Activated T-helper 1 cell treated with anti-CD3 and anti-CD28 coated beads, Interleukin-12 subunit alpha, Interleukin-12 subunit beta, Interleukin-2, Interleukin-4 antibody, amounts not matched to agents 30 ng/mL and 10 ng/mL and 1 ng/mL, durations not matched to agents 14 hours and 24 hours and 36 hours (primary cell): ENCODE results near the gene FAM163B. TPM values are rescaled to one million over a fixed set of nuclear protein-coding genes. Genes with fewer than 3 reads are reported as not detected.

Experiments
- DNase-seq: peaks from one replicate; pipeline ENCODE4 v3.0.0; 2021; ENCODE audit warnings: low spot score
- H3K27ac Mint-ChIP-seq: one replicate; pipeline ENCODE4 v1.8.0; 2021; ENCODE audit warnings: mild to moderate bottlenecking, mixed read lengths
- H3K27me3 Mint-ChIP-seq: one replicate; pipeline ENCODE4 v1.8.0; 2022; ENCODE audit warnings: mild to moderate bottlenecking, moderate library complexity, mixed read lengths; ENCODE audit not compliant: insufficient read depth
- H3K36me3 Mint-ChIP-seq: one replicate; pipeline ENCODE4 v1.8.0; 2021; ENCODE audit warnings: low read depth, mixed read lengths
- H3K4me1 Mint-ChIP-seq: one replicate; pipeline ENCODE4 v1.8.0; 2021; ENCODE audit warnings: low read depth, mixed read lengths
- H3K4me3 Mint-ChIP-seq: one replicate; pipeline ENCODE4 v1.8.0; 2021; ENCODE audit warnings: mild to moderate bottlenecking, moderate library complexity, mixed read lengths
- H3K9me3 Mint-ChIP-seq: one replicate; pipeline ENCODE4 v1.8.0; 2021; ENCODE audit warnings: mixed read lengths
- intact Hi-C: fragments of 100-400 bp; cut with micrococcal nuclease; formaldehyde crosslinking; loops from one replicate; pipeline ENCODE4 v1.15.1; 2024
- total RNA-seq: library from RNA; stranded (reverse); gene quantifications from 2 replicates; pipeline ENCODE4 v1.2.3, GENCODE V29; 2022

Gene FAM163B
- total RNA-seq, 1 donor from 2014 or later, result not detected

DNA sequence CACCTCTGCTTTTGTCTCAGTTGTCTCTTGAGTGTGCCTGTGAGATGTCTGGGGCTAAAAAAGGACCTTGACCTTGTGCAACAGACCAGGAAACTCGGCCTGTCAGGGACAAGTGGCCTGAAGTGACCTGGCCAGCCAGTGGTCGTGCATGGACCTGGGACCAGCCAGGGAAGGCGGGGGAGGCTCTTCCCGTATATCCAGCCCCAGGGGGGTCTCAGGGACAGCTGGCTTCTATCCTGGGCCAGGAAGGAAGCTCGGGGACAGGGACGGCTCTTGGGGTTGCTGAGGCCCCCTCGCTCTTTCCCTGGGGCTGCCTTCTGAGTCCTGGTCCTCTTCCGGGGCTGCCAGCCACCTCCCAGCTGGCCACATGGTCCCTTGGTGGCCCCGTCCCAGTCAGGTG is 77.9 kb downstream of the FAM163B start:
- no peak for DNase-seq
- intact Hi-C loops, result no loop called here
- H3K4me1 Mint-ChIP-seq, result no peaks in the 10 kb centered on the region
- H3K27ac Mint-ChIP-seq, result no peak overlapping the region
- H3K36me3 Mint-ChIP-seq, result no peaks in the 10 kb centered on the region
- no peaks in the 10 kb centered on the region for H3K9me3 Mint-ChIP-seq
- no peak overlapping the region for H3K4me3 Mint-ChIP-seq
- peaks cover 11% of the 10 kb centered on the region for H3K27me3 Mint-ChIP-seq

GRCh38 chr9:133529874-133530273 is 79.3 kb downstream of the FAM163B start:
- Mint-ChIP-seq H3K27ac (no peak overlapping the region), H3K27me3 (peaks cover 8% of the 10 kb centered on the region), H3K4me1 (no peaks in the 10 kb centered on the region), H3K9me3 (no peaks in the 10 kb centered on the region), H3K36me3 (no peaks in the 10 kb centered on the region), H3K4me3 (no peak overlapping the region)
- no peak for DNase-seq
- intact Hi-C loops, result no loop called here

- H3K9me3 Mint-ChIP-seq, result no peaks in the 10 kb centered on the region
- intact Hi-C loops, result no loop called here
- H3K4me1 Mint-ChIP-seq, result no peaks in the 10 kb centered on the region
Measured at GRCh38 chr9:133529457-133529856, 79.7 kb downstream of the FAM163B start.

GRCh38 chr9:133528876-133529241 is 80.3 kb downstream of the FAM163B start:
- Mint-ChIP-seq H3K36me3 (no peaks in the 10 kb centered on the region), H3K4me3 (no peak overlapping the region), H3K27ac (no peak overlapping the region), H3K9me3 (no peaks in the 10 kb centered on the region), H3K27me3 (peaks cover 8% of the 10 kb centered on the region), H3K4me1 (no peaks in the 10 kb centered on the region)
- intact Hi-C loops, result no loop called here
- DNase-seq, result no peak

More at GRCh38 chr9:133529457-133529856, 79.7 kb downstream of the FAM163B start:
- DNase-seq, result no peak
- Mint-ChIP-seq H3K27ac (no peak overlapping the region), H3K36me3 (no peaks in the 10 kb centered on the region), H3K27me3 (peaks cover 8% of the 10 kb centered on the region), H3K4me3 (no peak overlapping the region)

DNA sequence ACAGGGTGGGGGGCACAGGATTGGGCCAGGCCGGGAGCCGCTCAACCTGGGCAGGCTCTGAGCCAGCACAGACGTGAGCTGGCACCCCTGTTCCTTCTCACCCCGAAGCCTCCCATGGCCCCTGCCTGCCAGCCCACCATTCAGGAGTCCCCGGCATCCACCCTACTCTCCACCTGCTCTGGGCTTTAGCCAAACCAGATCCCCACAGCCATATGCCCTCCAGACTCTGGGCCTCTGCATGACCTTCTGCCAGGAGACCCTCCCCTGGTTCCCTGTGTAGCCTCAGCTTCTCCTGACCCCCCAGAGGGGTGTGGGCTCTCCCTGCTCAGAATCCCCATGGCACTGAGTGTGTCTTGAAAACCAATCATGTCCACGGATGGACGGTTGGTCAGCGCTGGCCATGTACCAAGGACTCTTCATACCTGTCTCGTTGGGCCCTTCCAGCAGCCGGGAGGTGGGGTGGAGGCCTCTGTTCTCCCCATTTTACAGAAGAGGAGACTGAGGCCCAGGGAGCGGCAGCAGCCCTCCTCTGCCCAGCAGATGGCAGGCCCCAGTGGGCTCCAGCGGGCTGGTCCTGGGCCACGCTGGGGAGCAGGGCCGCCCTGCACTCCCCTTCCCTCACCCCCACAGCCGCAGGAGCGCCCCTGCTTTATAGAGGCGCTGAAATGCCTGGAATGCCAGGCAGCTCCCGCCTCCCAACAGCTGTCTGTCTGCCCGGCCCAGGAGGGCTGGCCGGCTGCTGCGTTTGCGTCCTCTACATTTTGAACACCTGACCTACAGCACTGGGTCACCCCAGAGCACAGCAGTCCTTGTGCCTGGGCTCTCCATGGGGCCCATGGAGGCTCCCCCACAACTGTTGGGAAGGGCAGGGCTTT is 81.0 kb downstream of the FAM163B start:
- Mint-ChIP-seq H3K27ac (no peak overlapping the region), H3K36me3 (no peaks in the 10 kb centered on the region), H3K27me3 (peaks cover 5% of the 10 kb centered on the region), H3K4me1 (no peaks in the 10 kb centered on the region), H3K9me3 (no peaks in the 10 kb centered on the region), H3K4me3 (no peak overlapping the region)
- intact Hi-C loops, result no loop called here
- DNase-seq, result no peak

DNA sequence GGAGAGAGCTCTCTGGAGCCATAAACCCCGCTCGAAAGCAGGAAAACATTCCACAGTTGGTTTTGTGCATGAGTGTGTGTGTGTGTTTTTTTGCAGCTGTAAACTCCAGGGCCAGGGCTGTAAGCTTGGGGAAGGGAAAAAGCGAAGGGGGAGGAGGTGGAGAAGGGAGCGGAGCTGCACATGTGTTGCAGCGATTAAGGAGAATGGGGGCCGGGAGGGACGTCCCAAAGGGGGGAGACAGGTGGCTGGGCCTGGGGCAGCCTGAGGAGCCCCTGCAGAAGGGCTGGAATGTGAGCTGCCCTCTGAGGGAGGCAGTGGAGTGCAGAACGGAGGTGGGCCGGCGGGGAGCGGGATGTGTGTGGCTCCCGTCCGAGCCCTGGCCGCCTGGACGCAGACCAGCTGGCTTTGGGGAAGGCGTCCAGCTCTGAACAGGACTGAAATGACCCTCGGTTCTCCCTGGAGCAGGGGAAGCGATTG is 81.7 kb downstream of the FAM163B start:
- Mint-ChIP-seq H3K4me3 (no peak overlapping the region), H3K27ac (no peak overlapping the region), H3K36me3 (no peaks in the 10 kb centered on the region), H3K27me3 (peaks cover 2% of the 10 kb centered on the region), H3K4me1 (no peaks in the 10 kb centered on the region), H3K9me3 (no peaks in the 10 kb centered on the region)
- DNase-seq, result no peak
- intact Hi-C loops, result no loop called here

Other genes with a start within 250 kb of the FAM163B start
- 236 and 242 TPM in 2 replicates for gene SURF4, start 233.3 kb downstream of the FAM163B start, total RNA-seq
- 0.64 and 1.5 TPM in 2 replicates for gene STKLD1, start 233.0 kb downstream of the FAM163B start, total RNA-seq
- gene REXO4, start 191.4 kb downstream of the FAM163B start, total RNA-seq, result 42.5 and 43.8 TPM in 2 replicates
- gene ADAMTS13, start 187.0 kb downstream of the FAM163B start, total RNA-seq, result 1.2 and 1.7 TPM in 2 replicates
- 1.0 and 1.1 TPM in 2 replicates for gene CACFD1, start 149.4 kb downstream of the FAM163B start, total RNA-seq
- gene SLC2A6, start 130.3 kb downstream of the FAM163B start, total RNA-seq, result 4.1 and 4.6 TPM in 2 replicates
- gene MYMK, start 84.4 kb downstream of the FAM163B start, total RNA-seq, result not detected in 2 replicates
- gene ADAMTSL2, start 74.7 kb downstream of the FAM163B start, total RNA-seq, result not detected in 2 replicates
- not detected in 2 replicates for gene DBH, start 27.0 kb upstream of the FAM163B start, total RNA-seq
- 0.51 and 0.60 TPM in 2 replicates for gene SARDH, start 129.0 kb upstream of the FAM163B start, total RNA-seq